NCI-H524 treated with DMSO at 0.1 percent for 48 hours (cell line): ENCODE measurements around the gene CDC42EP5.

Source experiments
- DNase-seq: peaks from one replicate; lab custom pipeline; 2025; lab: John Stamatoyannopoulos, UW

The CDC42EP5 gene

GRCh38 chr19:54428323-54429175 lies 44.5 kb downstream of the CDC42EP5 start:
- no peak for DNase-seq

- DNase-seq: no peak
Measured at GRCh38 chr19:54427586-54427985, 45.5 kb downstream of the CDC42EP5 start.

- DNase-seq: no peak
Measured at GRCh38 chr19:54426291-54426931, 46.7 kb downstream of the CDC42EP5 start.

GRCh38 chr19:54425382-54425723 lies 47.7 kb downstream of the CDC42EP5 start:
- no peak for DNase-seq

- no peak for DNase-seq
Measured at GRCh38 chr19:54424660-54425381, 48.3 kb downstream of the CDC42EP5 start.

GRCh38 chr19:54424201-54424600 lies 48.9 kb downstream of the CDC42EP5 start:
- DNase-seq: no peak

- DNase-seq: no peak
Measured at GRCh38 chr19:54422136-54422535, 51.0 kb downstream of the CDC42EP5 start.

- DNase-seq: no peak
Measured at GRCh38 chr19:54421521-54421920, 51.6 kb downstream of the CDC42EP5 start.

- no peak for DNase-seq
Measured at GRCh38 chr19:54421169-54421516, 52.0 kb downstream of the CDC42EP5 start.

- DNase-seq: no peak
Measured at GRCh38 chr19:54420383-54421168, 52.5 kb downstream of the CDC42EP5 start.

GRCh38 chr19:54420068-54420382 lies 53.1 kb downstream of the CDC42EP5 start:
- DNase-seq: no peak

- no peak for DNase-seq
Measured at GRCh38 chr19:54418930-54419800, 53.9 kb downstream of the CDC42EP5 start.

GRCh38 chr19:54418030-54418929 lies 54.8 kb downstream of the CDC42EP5 start:
- DNase-seq: no peak

GRCh38 chr19:54416695-54417491 lies 56.2 kb downstream of the CDC42EP5 start:
- DNase-seq: no peak

- no peak for DNase-seq
Measured at GRCh38 chr19:54415901-54416673, 57.0 kb downstream of the CDC42EP5 start.

GRCh38 chr19:54415208-54415900 lies 57.7 kb downstream of the CDC42EP5 start, which contains the start of gene TTYH1:
Gene TTYH1, plus strand, starts transcription at chr19:54415464. Its CDS starts 89 bp downstream, at chr19:54415553.
- no peak for DNase-seq
